Osteoblast (primary cell): ENCODE data around the gene DUSP15. TPM values are rescaled to one million over a fixed set of nuclear protein-coding genes. Genes with fewer than 3 reads are reported as not detected.

Experiments
- DNase-seq: peaks from one replicate; pipeline ENCODE4 v3.0.0; 2011; ENCODE audit warnings: low spot score, mixed read lengths; ENCODE audit not compliant: insufficient read length; ENCODE audit errors: missing footprints
- H2AFZ ChIP-seq: 2 replicates; pipeline ENCODE4 v1.6.0; 2011; ENCODE audit warnings: mild to moderate bottlenecking, low read length
- H3K27ac ChIP-seq: 2 replicates; pipeline ENCODE4 v1.5.1; 2011; ENCODE audit warnings: mild to moderate bottlenecking, low read depth, low read length, moderate library complexity
- H3K27me3 ChIP-seq: 2 replicates; pipeline ENCODE4 v1.6.0; 2012; ENCODE audit warnings: mild to moderate bottlenecking, control low read depth, inconsistent platforms, low read length, moderate library complexity; ENCODE audit not compliant: insufficient read depth
- H3K36me3 ChIP-seq: 2 replicates; pipeline ENCODE4 v1.5.1; 2011; ENCODE audit warnings: mild to moderate bottlenecking, low read length, control low read depth, moderate library complexity; ENCODE audit not compliant: insufficient read depth
- H3K4me1 ChIP-seq: 2 replicates; pipeline ENCODE4 v1.5.1; 2011; ENCODE audit warnings: mild to moderate bottlenecking, low read length, control low read depth, moderate library complexity; ENCODE audit not compliant: insufficient read depth
- H3K4me2 ChIP-seq: 2 replicates; pipeline ENCODE4 v1.6.0; 2011; ENCODE audit warnings: mild to moderate bottlenecking, low read length; ENCODE audit not compliant: insufficient read depth
- H3K4me3 ChIP-seq: fragments of 200-600 bp; sonication (generic); 3 replicates; pipeline ENCODE4 v1.5.1; 2012; ENCODE audit warnings: mild to moderate bottlenecking, low read length, inconsistent platforms; ENCODE audit not compliant: insufficient read depth
- H3K79me2 ChIP-seq: 2 replicates; pipeline ENCODE4 v1.6.0; 2012; ENCODE audit warnings: mild to moderate bottlenecking, low read length, control low read depth, inconsistent platforms; ENCODE audit not compliant: insufficient read depth
- H3K9me3 ChIP-seq: 2 replicates; pipeline ENCODE4 v1.5.1; 2011; ENCODE audit warnings: low read depth, low read length, control low read depth
- H4K20me1 ChIP-seq: 2 replicates; pipeline ENCODE4 v1.6.0; 2012; ENCODE audit warnings: mild to moderate bottlenecking, low read length, control low read depth; ENCODE audit not compliant: insufficient read depth
- CTCF ChIP-seq: IDR thresholded peaks from 2 replicates; pipeline ENCODE4 v1.5.1; 2011; ENCODE audit warnings: mild to moderate bottlenecking, low read depth, low read length, moderate library complexity; ENCODE audit errors: extremely low read depth
- total RNA-seq: library from RNA; depleted of rRNA; stranded (reverse); fragments of >200 nt; gene quantifications from 2 replicates; pipeline ENCODE4 v1.2.3, GENCODE V29; 2012

Gene DUSP15
- total RNA-seq, 1 donor, result 1.4 TPM

- Histone ChIP-seq H3K27me3 (no peaks in the 10 kb centered on the region), H3K4me2 (no peak overlapping the region), H4K20me1 (no peaks in the 10 kb centered on the region), H3K36me3 (no peaks in the 10 kb centered on the region), H3K9me3 (no peaks in the 10 kb centered on the region), H2AFZ (no peak overlapping the region), H3K4me1 (peaks cover 3% of the 10 kb centered on the region), H3K27ac (no peak overlapping the region), H3K79me2 (no peaks in the 10 kb centered on the region), H3K4me3 (no peak overlapping the region)
- no peak for DNase-seq
- TF ChIP-seq CTCF, result no peak
Measured at GRCh38 chr20:31823360-31824124, 46.8 kb downstream of the DUSP15 start.

GRCh38 chr20:31822421-31823330 lies 47.7 kb downstream of the DUSP15 start:
- DNase-seq, result peak; percentile 98
- Histone ChIP-seq H3K36me3 (no peaks in the 10 kb centered on the region), H3K4me1 (peaks cover 3% of the 10 kb centered on the region), H3K79me2 (no peaks in the 10 kb centered on the region), H2AFZ (peak overlapping the region; percentile 62), H4K20me1 (no peaks in the 10 kb centered on the region), H3K4me3 (peak overlapping the region; percentile 50), H3K9me3 (no peaks in the 10 kb centered on the region), H3K27me3 (no peaks in the 10 kb centered on the region), H3K27ac (no peak overlapping the region), H3K4me2 (peak overlapping the region; percentile 75)
- peak; percentile 90 for TF ChIP-seq CTCF

- peaks cover 3% of the 10 kb centered on the region for H3K4me1 ChIP-seq
- H3K27ac ChIP-seq, result no peak overlapping the region
- H3K27me3 ChIP-seq, result no peaks in the 10 kb centered on the region
- no peak for DNase-seq
- H3K4me2 ChIP-seq, result no peak overlapping the region
- no peak overlapping the region for H3K4me3 ChIP-seq
- no peaks in the 10 kb centered on the region for H3K9me3 ChIP-seq
- no peaks in the 10 kb centered on the region for H3K36me3 ChIP-seq
- no peaks in the 10 kb centered on the region for H4K20me1 ChIP-seq
- H2AFZ ChIP-seq, result no peak overlapping the region
- TF ChIP-seq CTCF, result no peak
- H3K79me2 ChIP-seq, result no peaks in the 10 kb centered on the region
Measured at GRCh38 chr20:31821427-31821826, 48.9 kb downstream of the DUSP15 start.

GRCh38 chr20:31820228-31820627 lies 50.1 kb downstream of the DUSP15 start:
- Histone ChIP-seq H3K4me1 (peaks cover 10% of the 10 kb centered on the region), H3K27me3 (no peaks in the 10 kb centered on the region), H4K20me1 (no peaks in the 10 kb centered on the region), H3K4me3 (no peak overlapping the region), H3K27ac (no peak overlapping the region), H2AFZ (no peak overlapping the region), H3K36me3 (no peaks in the 10 kb centered on the region), H3K9me3 (no peaks in the 10 kb centered on the region), H3K4me2 (no peak overlapping the region), H3K79me2 (no peaks in the 10 kb centered on the region)
- no peak for DNase-seq
- no peak for TF ChIP-seq CTCF
